ENCODE measurements around the gene PIK3R2. TPM values are rescaled to one million over a fixed set of nuclear protein-coding genes. Genes with fewer than 3 reads are reported as not detected.

Gene PIK3R2
- total RNA-seq, 1 donor from 2014 or later = 19.4 TPM

DNA sequence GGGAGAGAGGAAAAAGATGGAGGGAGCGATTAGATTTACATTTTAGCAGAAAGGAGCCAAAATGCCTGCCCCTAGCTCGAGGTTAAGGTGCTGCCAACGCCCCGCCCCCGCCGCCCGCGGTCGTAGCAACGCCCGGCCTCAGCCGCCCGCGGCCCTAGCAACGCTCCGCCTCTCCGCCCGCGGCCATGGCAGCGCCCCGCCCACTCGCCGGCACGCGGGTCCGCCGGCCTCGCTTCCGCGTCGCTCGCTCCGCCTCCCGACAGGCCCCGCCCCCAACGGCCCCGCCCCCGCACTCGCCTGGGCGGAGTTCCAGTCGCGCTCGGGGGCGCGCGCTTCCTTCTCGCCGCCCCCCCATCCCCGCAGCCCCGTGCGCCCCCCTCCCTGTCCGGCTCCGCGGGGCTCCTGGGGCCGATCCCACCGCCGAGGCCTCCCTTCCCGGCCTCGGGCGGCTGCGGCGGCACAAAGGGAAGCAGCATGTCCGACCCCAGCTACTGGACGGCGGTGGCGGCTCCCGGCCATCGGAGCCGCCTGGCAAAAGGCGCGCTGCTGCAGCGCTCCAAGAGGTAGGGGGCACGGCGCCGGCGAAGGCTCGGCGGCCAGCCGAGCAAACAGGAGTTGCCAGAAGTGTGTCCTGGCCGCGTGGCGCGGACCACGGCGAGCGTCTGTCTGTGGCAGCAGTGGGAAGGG lies 35.1 kb upstream of the PIK3R2 start:
- peaks cover 23% of the 10 kb centered on the region for H3K4me1 Mint-ChIP-seq (ENCODE audit: low read depth)
- intact Hi-C loops (cut with micrococcal nuclease) = no loop called here
- H3K36me3 Mint-ChIP-seq (ENCODE audit: low read depth) = peaks cover 3% of the 10 kb centered on the region
- H3K4me3 Mint-ChIP-seq (ENCODE audit: low read depth) = peak overlapping the region; percentile 74
- peak overlapping the region; percentile 58 for H3K27ac Mint-ChIP-seq
- DNase-seq (ENCODE audit: low spot score) = peak; percentile 94
- H3K27me3 Mint-ChIP-seq (ENCODE audit: low read depth) = no peaks in the 10 kb centered on the region
- H3K9me3 Mint-ChIP-seq = no peaks in the 10 kb centered on the region

DNA sequence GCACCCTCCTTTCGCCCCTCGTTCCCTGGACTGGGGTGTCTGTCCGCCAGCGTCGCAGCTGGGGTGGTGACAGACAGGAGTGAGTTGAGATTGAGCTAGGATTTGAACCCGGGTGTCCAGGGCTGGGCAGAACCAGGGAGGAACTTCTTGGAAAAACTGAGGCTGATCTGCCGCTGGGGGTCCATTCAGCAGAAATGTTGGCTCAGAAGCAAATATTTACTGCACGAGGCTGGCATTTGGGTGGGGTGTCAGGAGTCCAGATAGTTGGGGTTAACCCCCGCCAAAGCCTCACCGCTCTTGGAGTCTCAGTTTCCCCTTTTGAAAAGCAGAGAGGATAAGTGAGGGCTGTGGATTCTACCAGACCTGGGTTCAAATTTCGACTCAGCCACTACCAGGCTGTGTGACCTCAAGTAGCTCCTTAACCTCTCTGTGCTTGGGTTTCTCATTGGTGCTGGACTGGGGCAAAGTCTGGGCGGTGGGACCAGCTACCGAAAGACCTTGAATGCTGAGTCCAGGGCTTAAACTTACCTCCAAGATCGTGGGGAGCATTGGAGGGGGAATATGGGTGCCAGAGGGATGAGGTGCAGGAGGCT lies 34.4 kb upstream of the PIK3R2 start:
- Mint-ChIP-seq H3K4me3 (ENCODE audit: low read depth) (peak overlapping the region; percentile 74), H3K36me3 (ENCODE audit: low read depth) (peaks cover 7% of the 10 kb centered on the region), H3K27me3 (ENCODE audit: low read depth) (no peaks in the 10 kb centered on the region), H3K4me1 (ENCODE audit: low read depth) (peaks cover 23% of the 10 kb centered on the region), H3K9me3 (no peaks in the 10 kb centered on the region), H3K27ac (peak overlapping the region; percentile 85)
- intact Hi-C loops (cut with micrococcal nuclease) = loop anchor here (1.0 kb wide), 1 partner anchor 34 kb away; no protein-coding TSS in a partner anchor
- DNase-seq (ENCODE audit: low spot score) = no peak

DNA sequence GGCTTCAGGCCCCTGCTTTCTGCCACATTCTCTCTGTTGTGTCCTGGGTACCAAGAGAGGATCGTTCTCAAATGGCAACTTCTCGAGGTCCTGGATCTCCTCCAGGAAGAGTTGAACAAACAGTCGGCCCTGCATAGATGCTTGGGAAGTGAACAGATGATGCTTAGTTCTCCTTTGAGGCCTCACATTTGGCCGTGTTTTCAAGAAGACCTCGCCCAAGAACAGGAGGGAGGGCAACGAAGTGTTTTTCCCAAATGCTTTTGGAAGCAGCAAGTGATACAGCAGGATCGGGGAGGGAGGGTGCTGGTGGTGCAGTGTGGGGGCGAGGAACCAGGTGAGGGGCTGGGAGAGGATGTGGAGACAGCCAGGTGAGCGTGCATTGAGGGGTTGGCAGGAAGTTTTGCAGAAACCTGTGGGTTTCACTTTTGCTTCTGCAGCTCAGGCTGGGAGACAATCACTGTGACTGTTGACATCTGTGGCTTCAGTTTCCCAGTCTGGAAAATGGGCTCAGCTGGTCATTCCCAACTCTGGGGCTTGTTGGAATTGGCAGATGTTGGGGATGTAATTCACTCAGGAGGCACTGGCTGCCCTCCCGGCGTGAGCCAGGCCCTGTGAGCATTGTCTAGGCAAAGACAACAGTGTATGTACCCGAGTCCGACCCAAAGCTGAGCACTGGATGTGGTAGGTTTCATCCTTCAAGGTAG lies 33.8 kb upstream of the PIK3R2 start:
- H3K4me3 Mint-ChIP-seq (ENCODE audit: low read depth) = peak overlapping the region; percentile 74
- H3K9me3 Mint-ChIP-seq = no peaks in the 10 kb centered on the region
- peaks cover 23% of the 10 kb centered on the region for H3K4me1 Mint-ChIP-seq (ENCODE audit: low read depth)
- peak; percentile 61 for DNase-seq (ENCODE audit: low spot score)
- peak overlapping the region; percentile 85 for H3K27ac Mint-ChIP-seq
- intact Hi-C loops (cut with micrococcal nuclease) = loop anchor here (1.0 kb wide), 1 partner anchor 33 kb away; no protein-coding TSS in a partner anchor
- H3K36me3 Mint-ChIP-seq (ENCODE audit: low read depth) = peaks cover 13% of the 10 kb centered on the region
- no peaks in the 10 kb centered on the region for H3K27me3 Mint-ChIP-seq (ENCODE audit: low read depth)

DNA sequence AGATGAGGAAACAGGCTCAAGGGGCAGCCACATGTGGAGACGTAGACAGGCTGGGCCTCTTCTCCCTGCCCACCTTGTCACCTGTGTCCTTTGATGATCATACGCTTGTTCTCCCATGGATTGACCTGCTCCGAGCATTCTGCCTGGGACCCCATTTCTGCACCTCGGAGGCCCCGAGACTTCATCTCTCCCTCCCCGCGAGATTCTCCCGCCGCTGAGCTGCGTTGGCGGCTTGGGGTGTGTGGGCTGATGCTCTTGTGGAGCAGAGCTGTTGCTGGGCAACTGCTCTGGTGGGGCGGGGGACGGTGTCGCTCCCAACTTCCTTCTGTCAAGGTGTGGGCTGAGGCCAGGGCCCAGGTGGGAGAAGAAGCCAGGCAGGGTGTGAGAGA lies 33.3 kb upstream of the PIK3R2 start:
- Mint-ChIP-seq H3K27me3 (ENCODE audit: low read depth) (no peaks in the 10 kb centered on the region), H3K4me3 (ENCODE audit: low read depth) (peak overlapping the region; percentile 74), H3K27ac (peak overlapping the region; percentile 85), H3K9me3 (no peaks in the 10 kb centered on the region), H3K36me3 (ENCODE audit: low read depth) (peaks cover 18% of the 10 kb centered on the region), H3K4me1 (ENCODE audit: low read depth) (peaks cover 23% of the 10 kb centered on the region)
- intact Hi-C loops (cut with micrococcal nuclease) = loop anchor here (1.0 kb wide), 1 partner anchor 33 kb away; no protein-coding TSS in a partner anchor
- peak; percentile 47 for DNase-seq (ENCODE audit: low spot score)

DNA sequence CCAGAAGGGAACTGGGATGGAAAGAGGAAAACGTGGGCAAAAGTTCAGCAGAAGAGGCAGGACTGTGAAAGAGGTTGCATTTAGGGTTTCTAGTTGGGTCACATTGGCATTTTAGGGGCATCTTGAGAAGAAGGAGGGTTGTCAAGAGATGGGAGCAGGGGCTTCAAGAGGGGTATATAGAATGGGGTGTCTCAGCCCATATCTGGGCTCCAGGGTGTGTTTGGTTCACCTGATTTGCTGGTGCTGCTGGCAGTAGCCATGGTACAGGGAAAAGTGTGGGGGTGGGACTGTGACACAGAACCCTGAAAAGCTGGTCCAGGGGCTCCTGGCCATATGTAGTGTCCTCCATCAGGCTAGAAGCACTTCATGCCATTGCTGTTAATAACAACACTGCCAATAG lies 32.8 kb upstream of the PIK3R2 start:
- peaks cover 18% of the 10 kb centered on the region for H3K36me3 Mint-ChIP-seq (ENCODE audit: low read depth)
- no peaks in the 10 kb centered on the region for H3K27me3 Mint-ChIP-seq (ENCODE audit: low read depth)
- H3K4me3 Mint-ChIP-seq (ENCODE audit: low read depth) = peak overlapping the region; percentile 74
- no peak for DNase-seq (ENCODE audit: low spot score)
- peak overlapping the region; percentile 85 for H3K27ac Mint-ChIP-seq
- H3K9me3 Mint-ChIP-seq = no peaks in the 10 kb centered on the region
- intact Hi-C loops (cut with micrococcal nuclease) = no loop called here
- peaks cover 23% of the 10 kb centered on the region for H3K4me1 Mint-ChIP-seq (ENCODE audit: low read depth)

DNA sequence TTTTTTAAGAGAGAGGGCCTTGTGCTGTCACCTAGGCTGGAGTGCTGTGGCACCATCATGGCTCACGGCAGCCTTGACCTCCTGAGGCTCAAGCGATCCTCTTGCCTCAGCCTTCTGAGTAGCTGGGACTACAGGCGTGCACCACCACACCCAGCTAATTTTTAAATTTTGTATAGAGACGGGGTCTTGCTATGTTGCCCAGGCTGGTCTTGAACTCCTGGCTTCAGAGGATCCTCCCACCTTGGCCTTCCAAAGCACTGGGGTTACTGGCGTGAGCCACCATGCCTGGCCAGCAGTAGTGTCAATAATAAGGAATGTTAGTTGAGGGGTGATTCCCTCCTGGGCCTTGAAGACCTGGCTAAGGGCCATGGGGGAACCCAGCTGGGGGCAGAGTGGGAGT lies 31.8 kb upstream of the PIK3R2 start:
- no peaks in the 10 kb centered on the region for H3K9me3 Mint-ChIP-seq
- intact Hi-C loops (cut with micrococcal nuclease) = no loop called here
- no peaks in the 10 kb centered on the region for H3K27me3 Mint-ChIP-seq (ENCODE audit: low read depth)
- H3K36me3 Mint-ChIP-seq (ENCODE audit: low read depth) = peaks cover 25% of the 10 kb centered on the region
- H3K27ac Mint-ChIP-seq = no peak overlapping the region
- H3K4me1 Mint-ChIP-seq (ENCODE audit: low read depth) = peaks cover 23% of the 10 kb centered on the region
- H3K4me3 Mint-ChIP-seq (ENCODE audit: low read depth) = no peak overlapping the region
- DNase-seq (ENCODE audit: low spot score) = no peak

DNA sequence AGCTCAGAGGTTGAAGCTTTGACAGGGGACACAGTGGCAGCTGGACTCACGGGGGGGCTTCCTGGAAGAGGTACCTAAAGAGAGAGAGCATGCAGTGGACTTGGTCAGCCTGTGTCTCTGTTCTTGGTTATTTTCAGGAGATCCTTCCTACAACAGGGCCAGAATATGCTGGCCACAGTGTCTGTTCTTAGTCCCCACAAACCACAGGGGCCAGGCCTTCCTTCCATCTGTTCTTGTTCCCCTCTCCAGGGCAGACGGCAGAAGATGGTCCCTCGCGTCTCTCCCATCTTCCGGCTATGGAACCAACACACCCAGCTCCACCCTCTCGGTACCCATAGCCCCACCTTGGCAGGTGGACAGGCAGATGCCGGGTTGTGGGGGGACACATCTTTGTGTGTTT lies 30.5 kb upstream of the PIK3R2 start:
- Mint-ChIP-seq H3K4me3 (ENCODE audit: low read depth) (no peak overlapping the region), H3K27ac (no peak overlapping the region), H3K9me3 (no peaks in the 10 kb centered on the region), H3K36me3 (ENCODE audit: low read depth) (peaks cover 26% of the 10 kb centered on the region), H3K4me1 (ENCODE audit: low read depth) (peaks cover 19% of the 10 kb centered on the region), H3K27me3 (ENCODE audit: low read depth) (no peaks in the 10 kb centered on the region)
- DNase-seq (ENCODE audit: low spot score) = no peak
- intact Hi-C loops (cut with micrococcal nuclease) = no loop called here

DNA sequence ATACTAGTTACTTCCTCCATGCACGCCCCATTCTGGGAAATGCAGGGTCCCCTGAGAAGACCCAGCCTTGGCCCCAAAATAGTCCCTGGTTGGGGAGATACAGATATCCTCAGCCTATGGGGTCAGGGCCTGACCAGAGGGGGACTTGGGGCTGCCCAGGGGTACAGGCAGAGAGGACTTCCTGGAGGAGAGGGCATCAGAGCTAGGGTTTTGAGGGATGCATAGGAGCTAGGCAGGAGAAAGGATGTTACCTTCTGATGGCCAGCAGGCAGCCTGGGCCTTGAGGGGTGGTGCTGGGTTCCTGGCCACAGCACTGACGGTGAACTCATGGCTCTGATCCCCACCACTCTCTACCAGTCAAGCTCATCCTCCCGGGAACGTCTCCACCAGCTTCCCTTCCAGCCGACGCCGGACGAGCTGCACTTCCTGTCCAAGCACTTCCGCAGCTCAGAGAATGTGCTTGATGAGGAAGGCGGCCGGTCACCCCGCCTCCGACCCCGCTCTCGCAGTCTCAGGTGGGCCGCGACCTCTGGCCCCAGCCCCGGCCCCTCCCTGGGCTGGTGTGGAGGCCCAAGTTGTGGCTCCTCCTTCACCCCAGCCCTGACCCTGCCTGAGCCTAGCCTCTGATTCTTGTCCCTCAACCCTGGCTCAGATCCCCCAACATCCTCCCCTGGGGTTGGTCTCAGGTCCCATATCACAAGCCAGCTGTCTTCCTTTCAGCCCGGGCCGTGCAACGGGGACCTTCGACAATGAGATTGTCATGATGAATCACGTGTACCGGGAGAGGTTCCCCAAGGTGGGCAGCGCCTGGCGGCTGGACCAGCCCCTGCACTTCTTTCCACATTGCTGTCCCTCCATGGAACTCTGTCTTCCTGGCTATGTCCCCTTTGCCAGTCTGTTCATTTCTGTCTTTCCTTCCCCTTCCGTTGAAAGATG lies 29.8 kb upstream of the PIK3R2 start:
- no peak overlapping the region for H3K4me3 Mint-ChIP-seq (ENCODE audit: low read depth)

DNA sequence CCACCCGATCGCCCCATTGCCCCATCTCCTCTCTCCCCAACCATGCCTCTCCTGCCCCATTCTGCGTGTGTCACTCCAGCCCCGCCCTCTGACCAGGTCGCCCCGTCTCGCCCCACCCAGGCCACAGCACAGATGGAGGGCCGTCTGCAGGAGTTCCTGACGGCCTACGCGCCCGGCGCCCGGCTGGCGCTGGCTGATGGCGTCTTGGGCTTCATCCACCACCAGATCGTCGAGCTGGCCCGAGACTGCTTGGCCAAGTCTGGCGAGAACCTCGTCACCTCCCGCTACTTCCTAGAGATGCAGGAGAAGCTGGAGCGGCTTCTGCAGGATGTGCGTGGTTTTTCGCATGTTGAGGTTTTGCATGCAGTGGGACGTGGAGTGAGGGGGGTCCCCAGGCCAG lies 29.1 kb upstream of the PIK3R2 start:
- H3K4me1 Mint-ChIP-seq (ENCODE audit: low read depth) = peaks cover 22% of the 10 kb centered on the region
- H3K27ac Mint-ChIP-seq = peak overlapping the region; percentile 49
- no peak for DNase-seq (ENCODE audit: low spot score)
- H3K4me3 Mint-ChIP-seq (ENCODE audit: low read depth) = no peak overlapping the region
- intact Hi-C loops (cut with micrococcal nuclease) = no loop called here
- H3K9me3 Mint-ChIP-seq = no peaks in the 10 kb centered on the region
- peaks cover 33% of the 10 kb centered on the region for H3K36me3 Mint-ChIP-seq (ENCODE audit: low read depth)
- no peaks in the 10 kb centered on the region for H3K27me3 Mint-ChIP-seq (ENCODE audit: low read depth)

More for the DNA sequence above, 29.8 kb upstream of the PIK3R2 start:
- Mint-ChIP-seq H3K4me1 (ENCODE audit: low read depth) (peaks cover 22% of the 10 kb centered on the region), H3K27ac (peak overlapping the region; percentile 49), H3K27me3 (ENCODE audit: low read depth) (no peaks in the 10 kb centered on the region), H3K36me3 (ENCODE audit: low read depth) (peaks cover 27% of the 10 kb centered on the region), H3K9me3 (no peaks in the 10 kb centered on the region)
- DNase-seq (ENCODE audit: low spot score) = no peak
- intact Hi-C loops (cut with micrococcal nuclease) = no loop called here

DNA sequence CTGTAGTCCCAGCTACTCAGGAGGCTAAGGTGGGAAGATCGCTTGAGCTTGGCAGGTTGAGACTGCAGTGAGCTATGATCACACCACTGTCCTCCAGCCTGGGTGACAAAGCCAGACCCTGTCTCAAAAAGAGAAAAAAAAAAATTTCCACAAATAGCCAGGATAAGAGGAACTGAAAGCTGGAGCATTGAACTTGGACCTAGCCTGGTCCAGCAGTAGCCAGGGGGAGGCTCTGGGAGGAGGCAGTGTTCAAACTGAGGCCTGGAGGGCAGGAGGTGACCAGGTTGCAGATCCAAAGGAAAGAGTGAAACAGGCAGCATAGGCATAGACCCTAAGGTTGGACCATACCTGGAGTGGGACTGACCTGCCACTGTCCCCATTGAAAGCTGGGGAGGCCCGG lies 26.9 kb upstream of the PIK3R2 start:
- no peaks in the 10 kb centered on the region for H3K9me3 Mint-ChIP-seq
- H3K4me3 Mint-ChIP-seq (ENCODE audit: low read depth) = no peak overlapping the region
- H3K36me3 Mint-ChIP-seq (ENCODE audit: low read depth) = peaks cover 39% of the 10 kb centered on the region
- H3K27me3 Mint-ChIP-seq (ENCODE audit: low read depth) = no peaks in the 10 kb centered on the region
- H3K27ac Mint-ChIP-seq = peak overlapping the region; percentile 28
- peaks cover 8% of the 10 kb centered on the region for H3K4me1 Mint-ChIP-seq (ENCODE audit: low read depth)
- intact Hi-C loops (cut with micrococcal nuclease) = no loop called here
- DNase-seq (ENCODE audit: low spot score) = no peak

DNA sequence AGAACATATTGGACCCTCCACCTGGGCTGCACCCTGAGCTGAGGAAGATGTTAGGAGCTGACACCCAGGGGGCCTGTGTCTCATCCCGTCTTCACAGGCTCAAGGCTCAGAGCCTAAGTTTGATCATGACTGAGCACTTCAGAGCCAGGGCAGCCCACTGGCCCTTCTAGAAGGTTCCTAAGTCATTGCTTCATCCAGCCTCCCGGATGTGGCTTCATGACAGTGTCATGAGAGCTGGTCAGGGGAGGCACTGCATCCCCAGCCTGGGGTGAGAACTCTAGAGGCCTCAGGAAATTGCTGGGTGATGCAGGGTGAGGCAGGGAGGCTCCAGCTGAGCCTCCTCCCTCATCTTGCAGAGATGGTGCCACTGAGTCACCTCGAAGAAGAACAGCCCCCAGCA lies 24.9 kb upstream of the PIK3R2 start:
- H3K27me3 Mint-ChIP-seq (ENCODE audit: low read depth) = no peaks in the 10 kb centered on the region

DNA sequence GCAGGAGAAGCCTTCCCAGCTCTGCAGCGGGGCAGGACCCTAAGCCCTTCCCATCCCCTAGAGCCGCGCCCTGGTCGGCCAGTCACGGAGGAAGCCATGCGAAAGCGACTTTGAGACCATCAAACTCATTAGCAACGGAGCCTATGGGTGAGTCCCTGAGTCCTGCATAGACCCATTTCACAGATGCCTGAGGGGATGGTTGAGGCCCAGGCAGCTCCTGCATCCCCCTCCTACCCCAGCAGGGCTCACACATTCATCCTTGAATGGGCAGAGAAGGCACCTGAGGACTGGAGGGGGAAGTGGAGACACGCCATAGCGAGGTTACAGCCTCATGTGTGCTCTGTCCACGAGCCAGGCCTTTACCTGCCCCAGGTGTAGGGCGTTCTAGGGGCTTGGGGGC lies 24.2 kb upstream of the PIK3R2 start:
- Mint-ChIP-seq H3K9me3 (no peaks in the 10 kb centered on the region), H3K36me3 (ENCODE audit: low read depth) (peaks cover 40% of the 10 kb centered on the region), H3K4me1 (ENCODE audit: low read depth) (peaks cover 8% of the 10 kb centered on the region), H3K27me3 (ENCODE audit: low read depth) (no peaks in the 10 kb centered on the region), H3K27ac (no peak overlapping the region), H3K4me3 (ENCODE audit: low read depth) (no peak overlapping the region)
- intact Hi-C loops (cut with micrococcal nuclease) = no loop called here
- no peak for DNase-seq (ENCODE audit: low spot score)

More for the DNA sequence above, 24.9 kb upstream of the PIK3R2 start:
- intact Hi-C loops (cut with micrococcal nuclease) = no loop called here
- peak overlapping the region; percentile 24 for H3K27ac Mint-ChIP-seq
- no peaks in the 10 kb centered on the region for H3K9me3 Mint-ChIP-seq
- peaks cover 8% of the 10 kb centered on the region for H3K4me1 Mint-ChIP-seq (ENCODE audit: low read depth)
- H3K36me3 Mint-ChIP-seq (ENCODE audit: low read depth) = peaks cover 44% of the 10 kb centered on the region
- no peak overlapping the region for H3K4me3 Mint-ChIP-seq (ENCODE audit: low read depth)
- no peak for DNase-seq (ENCODE audit: low spot score)

Measured in activated T-helper 2 cell treated with anti-CD3 and anti-CD28 coated beads, Interferon-gamma antibody, Interleukin-2, Interleukin-4, amounts not matched to agents 10 μg/mL and 5 μg/mL and 100 μg/mL, durations not matched to agents 14 hours and 24 hours and 36 hours (primary cell).